Stimulated activated naive CD4-positive, alpha-beta T cell treated with Interleukin-2 at 50 U/mL for 16 hours (primary cell): ENCODE results near the gene SPATA13.
"Not testable (repeated sequence)": the region's sequence is repeated elsewhere in the genome, so short reads cannot be mapped to it uniquely, and the experiment has no call there.

Source experiments
- DNase-seq: peaks from one replicate; lab custom pipeline; 2025; lab: John Stamatoyannopoulos, UW

The SPATA13 gene

DNA sequence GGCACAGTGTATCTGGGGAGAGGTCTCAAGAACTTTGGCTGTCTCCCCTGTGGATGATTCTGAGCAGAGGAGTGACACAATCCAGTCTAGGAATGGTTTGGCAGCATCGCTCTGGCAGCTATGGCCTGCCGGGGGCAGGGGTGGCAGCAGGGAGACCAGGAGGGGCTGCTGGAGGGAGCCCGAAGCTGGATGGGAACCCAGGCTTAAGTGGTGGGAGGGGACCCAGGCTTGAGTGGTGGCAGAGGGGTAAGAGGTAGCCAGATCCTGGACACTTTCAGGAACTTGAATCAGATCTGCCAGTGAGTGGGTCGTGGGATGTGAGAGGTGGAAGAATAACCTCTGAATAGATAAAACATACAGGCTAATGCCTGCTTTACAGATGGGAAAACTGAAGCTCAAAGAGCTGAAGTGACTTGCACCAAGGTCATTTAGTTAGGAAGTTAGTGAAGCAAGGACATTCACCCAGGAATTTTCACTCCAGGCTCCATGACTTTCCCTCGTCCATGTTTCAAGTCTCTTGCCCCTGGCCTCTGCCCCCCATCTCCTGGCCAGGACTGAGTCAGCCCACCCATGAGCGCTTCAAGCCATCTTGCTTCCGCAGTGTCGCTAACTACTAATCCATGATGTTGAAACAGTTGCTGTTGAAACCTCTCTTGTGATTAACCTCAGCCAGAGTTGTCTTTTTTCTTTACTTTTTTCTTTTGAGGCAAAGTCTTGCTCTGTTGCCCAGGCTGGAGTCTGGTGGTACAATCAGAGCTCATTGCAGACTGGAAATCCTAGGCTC is 119.0 kb downstream of the SPATA13 start:
- DNase-seq = no peak

DNA sequence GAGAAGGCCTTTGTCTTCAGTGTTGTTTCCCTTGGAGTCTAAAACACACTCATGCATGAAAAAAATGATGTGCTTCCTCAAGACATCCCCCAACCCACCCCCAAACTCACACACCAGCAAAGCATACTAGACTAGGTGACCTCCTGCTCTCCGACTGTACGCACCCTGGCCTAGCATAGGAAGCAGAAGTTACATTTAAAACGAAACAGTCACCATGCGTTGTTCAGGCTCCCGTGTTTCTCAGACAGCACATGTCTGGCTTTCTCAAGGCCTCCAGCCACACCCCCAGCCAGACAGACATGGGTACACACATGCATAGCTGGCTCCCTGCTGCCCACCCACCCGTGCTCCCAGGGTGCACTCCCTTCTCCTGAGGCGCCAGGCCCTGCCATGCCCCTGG is 120.2 kb downstream of the SPATA13 start:
- DNase-seq = no peak

DNA sequence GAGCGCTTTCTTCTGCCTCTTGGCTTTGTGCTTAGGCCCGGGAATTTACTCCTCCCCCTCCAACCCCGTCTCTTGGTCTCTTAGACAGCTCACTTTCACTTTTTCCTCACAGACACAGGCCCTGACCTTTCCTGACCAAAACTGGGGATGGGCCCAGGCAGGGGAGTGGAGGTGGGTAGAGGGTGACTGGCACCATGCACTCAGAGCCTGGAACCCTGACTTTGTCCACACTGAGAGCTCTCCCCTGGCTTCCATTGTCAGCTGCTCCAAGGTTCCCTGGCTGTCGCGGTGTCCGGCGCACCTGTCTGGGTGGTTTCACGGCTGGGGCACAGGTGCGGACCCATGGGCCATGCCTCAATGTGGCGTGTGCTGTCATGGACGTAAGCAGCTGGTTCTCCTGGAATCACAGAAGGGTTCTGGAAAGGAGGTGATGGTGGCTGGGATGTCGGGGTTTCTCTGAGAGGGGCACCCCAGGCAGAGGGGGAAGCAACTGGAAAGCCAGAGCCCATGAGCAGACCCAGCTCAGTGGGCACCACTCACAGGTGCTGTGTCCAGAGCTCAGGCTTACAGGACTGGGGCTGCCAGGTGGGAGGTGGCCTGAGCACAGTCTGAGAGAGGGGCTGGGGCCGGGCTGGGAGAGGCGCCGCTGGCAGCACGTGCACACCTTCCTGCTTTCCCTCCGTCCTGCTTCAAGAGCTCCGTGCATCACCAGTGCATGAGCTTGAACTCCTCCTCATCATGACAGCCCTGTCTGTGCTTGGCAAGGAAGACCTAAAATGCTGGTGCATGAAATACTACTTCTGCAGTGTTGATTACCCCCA is 120.9 kb downstream of the SPATA13 start:
- DNase-seq = no peak

DNA sequence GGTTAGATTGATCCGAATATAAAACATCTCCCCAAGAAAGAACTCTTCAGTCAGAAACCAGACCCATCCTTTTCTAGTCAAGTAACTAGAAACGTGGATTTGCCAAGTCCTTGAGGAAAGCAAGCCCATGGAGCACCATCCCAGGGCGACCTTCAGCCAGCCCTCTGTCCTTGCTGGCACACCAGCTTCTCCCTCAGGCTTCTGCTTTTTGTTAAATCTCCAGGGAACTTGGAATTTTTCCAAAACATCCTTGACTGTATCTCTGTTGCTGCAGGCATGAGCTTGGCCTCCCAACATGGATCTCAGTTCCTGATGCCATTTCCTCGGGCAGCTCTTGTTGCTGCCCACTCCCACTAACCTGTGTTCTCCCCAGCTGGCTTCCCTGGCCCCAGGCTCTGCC is 121.7 kb downstream of the SPATA13 start:
- no peak for DNase-seq

DNA sequence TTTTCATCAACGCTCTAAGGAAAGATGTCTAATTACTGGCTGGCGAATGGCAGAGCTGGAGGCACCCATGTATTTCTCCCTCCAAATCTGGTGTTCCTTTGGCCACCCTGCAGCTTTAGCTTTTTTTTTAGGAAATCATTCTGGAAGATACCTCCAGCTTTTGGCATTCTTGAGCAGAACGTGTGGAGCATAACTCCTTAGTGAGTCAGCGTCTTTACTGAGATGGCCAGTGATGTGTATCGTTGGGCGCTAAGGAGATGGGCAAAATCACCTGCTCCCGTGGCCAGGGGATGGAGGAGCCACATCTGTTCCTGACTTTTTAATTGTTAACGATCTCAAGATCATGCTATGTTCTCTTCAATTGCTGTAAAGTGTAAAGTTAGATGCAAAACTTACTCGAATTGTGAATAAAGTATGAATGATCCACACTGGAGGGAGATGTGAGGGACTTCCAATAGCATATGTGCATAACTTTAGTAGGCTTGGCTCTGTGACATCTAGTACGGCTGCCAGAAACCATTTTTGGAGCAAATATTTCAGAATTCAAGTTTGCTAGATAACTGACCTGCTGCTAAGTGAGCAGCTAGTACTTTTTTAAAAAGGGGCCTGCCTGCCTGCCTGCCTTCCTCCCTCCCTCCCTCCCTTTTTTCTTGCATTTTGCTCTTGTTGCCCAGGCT is 124.5 kb downstream of the SPATA13 start:
- DNase-seq = no peak

DNA sequence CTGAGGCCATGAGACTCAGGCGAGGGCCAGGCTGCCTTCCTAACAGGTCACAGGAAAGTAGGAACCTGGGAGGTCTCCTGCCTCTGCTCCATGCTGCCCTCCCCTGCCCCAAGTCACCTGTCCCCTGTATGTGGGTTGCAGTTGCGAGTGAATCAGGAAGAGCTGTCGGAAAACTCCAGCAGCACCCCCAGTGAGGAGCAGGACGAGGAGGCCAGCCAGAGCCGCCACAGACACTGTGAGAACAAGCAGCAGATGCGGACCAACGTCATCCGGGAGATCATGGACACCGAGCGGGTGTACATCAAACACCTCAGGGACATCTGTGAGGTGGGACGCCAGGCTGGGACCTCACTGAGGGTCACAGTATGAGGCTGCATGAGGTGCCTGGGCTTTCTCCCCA is 126.1 kb downstream of the SPATA13 start:
- DNase-seq = no peak

DNA sequence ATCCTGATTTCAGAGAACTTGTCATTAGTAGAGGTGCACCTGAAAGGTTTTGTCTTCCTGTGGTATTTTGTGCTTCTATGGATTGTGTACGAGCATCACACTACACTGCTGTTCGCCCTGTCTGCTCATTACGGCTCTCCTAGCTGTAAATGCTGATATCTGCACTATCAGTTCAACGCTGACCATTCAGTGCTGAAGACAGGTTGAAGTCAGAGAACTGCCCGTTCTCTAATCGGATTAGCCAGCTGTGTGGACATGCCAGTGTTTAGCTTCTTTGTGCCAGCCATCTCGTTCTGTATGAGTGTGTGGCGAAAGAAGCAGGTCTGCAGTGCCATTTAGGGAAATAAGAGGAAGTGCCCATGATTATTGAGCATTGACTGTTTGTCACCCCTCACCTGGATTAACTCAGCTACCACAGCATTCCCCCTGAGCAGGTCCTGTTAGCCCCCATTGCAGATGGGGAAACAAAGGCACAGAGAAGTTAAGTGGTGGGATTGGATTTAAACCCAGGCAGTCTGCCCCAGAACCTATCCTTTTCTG is 127.3 kb downstream of the SPATA13 start:
- no peak for DNase-seq

DNA sequence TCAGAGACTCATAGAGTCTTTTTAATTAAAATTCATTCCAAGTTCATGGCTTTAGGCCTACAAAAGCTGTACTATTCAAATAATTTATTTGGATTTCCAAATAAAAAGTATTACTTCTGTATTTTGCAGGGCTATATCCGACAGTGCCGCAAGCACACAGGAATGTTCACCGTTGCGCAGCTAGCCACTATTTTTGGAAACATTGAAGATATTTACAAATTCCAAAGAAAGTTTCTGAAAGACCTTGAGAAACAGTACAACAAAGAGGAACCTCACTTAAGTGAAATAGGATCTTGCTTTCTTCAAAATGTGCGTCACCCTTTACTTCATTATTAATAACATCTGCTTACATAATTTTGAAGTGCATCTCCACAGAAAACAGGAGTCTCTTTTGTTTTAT is 128.3 kb downstream of the SPATA13 start:
- no peak for DNase-seq

DNA sequence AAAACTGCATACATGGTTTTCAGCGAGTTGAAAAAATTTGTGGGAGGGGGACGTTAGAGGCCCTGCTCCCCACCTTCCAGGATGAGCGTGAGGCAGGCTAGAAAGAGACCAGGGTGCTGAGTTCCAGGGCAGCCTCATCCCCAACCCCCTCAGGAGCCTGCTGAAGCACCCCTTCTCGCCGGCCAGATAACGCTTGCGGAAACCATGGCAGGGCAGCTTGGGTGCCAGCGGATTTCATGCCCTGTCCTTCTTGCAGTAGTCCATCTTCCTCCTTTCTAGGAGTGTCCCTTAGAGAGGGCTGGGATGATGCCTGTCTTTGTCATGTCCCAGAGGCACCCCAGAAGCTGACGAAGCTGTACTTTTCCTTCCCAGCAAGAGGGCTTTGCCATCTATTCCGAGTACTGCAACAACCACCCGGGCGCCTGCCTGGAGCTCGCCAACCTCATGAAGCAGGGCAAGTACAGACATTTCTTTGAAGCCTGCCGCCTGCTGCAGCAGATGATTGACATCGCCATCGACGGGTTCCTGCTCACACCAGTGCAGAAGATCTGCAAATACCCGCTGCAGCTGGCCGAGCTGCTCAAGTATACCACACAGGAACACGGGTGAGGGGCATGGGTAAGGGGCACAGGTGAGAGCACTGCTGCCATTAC is 129.9 kb downstream of the SPATA13 start:
- no peak for DNase-seq

DNA sequence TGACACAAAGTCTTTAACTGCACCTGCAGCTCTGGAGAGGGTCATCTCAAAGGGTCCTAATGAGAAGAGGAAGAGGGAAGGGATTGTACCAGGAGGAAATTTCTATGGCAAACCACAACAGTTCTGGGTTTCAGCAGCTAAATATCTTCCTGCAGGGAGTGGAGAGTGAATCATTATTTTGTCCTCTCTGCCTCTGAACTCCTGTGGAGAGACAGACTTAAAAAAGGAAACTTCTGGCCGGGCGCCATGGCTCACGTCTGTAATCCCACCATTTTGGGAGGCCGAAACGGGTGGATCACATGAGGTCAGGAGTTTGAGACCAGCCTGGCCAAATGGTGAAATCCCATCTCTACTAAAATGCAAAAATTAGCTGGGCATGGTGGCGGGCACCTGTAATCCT is 132.0 kb downstream of the SPATA13 start:
- DNase-seq = no peak

DNA sequence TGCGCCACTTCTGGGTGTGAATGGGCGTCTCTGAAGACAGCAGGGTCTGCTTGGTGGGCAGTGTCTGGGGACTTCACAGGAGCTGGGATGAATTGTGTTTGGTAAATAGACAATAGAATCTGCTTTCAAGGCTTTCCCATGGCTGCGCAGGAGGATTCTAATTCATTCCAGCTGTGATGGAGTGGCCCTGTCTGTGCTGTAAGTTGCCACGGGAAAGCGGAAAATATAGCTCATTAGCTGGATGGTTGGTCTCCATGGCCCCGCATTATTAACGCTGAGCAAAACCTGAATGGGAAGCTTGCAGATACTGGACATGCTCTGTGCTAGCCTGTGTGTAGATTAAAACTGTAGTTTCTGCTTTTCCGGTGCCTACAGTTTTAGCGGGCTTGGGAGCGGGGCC is 133.2 kb downstream of the SPATA13 start:
- DNase-seq = no peak

DNA sequence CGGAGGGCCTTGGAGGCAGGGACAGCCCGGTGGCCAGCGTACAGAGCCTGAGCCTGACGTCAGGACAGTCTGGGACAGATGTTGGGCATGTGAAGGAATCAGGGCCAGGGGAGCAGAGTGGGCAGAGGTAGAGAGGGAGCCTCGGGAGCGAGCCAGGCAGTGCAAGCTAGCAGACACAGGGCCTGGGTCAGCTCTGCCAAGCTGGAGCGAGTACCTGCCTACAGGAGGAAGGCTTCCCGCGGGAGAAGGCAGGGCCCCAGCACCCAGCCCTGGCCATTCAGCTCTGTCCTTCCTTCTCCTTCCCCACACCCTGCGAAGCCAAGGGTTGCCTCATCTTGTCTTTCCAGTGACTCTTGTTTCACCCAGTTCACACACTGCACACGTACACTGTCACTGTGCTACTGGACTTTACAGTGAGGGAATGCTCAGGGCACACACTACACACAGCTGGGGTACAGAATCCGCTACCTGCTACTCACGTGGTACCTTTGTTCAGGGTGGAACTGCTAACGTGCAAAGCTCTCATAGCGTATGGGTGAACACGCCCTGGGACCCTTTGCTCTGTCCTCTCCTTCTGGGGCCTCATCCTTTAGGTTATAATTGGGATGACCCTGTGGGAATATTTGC is 139.1 kb downstream of the SPATA13 start:
- no peak for DNase-seq

DNA sequence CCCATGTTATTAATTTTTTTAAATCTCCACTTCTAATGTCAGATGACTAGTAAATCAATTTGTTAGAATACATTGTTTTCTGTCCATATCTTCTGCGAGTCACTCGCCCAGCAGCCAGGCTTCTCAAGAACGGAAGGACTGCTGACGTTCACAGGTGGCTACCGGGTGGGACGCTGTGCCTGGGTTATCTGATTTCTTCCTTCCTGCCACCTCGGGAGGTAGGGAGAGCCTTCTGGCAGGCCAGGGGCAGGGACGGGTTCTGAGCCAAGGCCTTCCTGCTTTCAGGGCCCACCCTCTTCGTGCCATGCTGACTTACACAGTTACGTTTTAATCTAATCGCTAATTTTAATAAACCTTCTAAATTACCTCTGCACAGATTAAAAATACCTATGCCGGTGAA is 140.9 kb downstream of the SPATA13 start:
- no peak for DNase-seq

DNA sequence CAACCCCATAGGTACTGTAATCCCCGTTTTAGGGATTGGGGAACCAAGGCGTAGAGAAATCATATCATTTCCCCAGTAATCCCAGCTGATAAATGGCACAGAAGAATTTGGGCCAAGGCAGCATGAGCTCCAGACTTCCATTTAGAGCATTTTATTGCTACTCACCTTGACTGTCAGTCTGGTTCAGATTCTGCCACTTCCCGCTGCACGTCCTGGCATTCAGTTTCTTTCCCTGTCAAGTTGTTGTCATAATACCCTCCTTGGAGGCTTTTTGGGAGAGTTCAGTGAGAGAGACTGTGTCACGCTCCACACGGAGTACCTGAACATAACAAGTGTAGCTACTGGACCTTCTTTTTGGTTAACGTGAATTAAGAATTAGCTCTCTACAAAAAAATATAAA is 141.4 kb downstream of the SPATA13 start:
- no peak for DNase-seq

DNA sequence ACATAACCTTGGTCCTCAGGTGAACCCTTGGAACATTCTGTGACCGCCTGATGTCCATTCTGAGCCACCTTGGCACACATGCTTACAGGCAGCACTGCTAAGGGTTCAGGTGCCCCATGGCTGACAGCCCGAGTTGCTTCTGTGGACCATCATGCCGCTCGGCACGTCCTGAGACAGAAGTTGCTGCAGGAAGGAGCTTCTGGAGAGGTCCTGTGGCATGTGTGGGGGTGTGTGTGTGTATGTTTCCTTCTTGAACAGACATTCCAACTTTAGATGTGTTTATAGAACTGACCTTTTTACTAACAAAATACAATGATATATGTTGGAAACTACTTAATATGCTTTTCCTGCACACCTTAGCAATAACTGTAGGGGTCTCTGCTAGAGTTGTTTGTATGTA is 144.1 kb downstream of the SPATA13 start:
- DNase-seq = no peak

DNA sequence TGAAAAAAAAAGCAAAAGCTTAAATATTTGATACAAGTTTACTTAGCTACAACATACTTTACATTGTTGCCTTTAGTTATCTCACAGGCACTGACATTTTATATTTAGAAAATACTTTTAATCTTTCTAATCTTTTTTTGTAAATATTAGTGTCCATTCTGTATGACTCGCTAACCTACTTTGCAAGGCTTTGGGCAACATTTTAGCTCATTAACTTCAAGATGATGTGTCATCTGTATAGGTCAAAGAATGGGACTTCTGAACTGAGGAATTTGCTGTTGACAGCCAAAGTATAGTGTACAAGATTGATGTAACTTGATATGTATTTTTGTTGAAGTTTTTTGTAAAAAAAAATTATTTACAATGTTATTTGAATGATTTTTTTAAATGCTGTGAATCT is 146.1 kb downstream of the SPATA13 start:
- no peak for DNase-seq

DNA sequence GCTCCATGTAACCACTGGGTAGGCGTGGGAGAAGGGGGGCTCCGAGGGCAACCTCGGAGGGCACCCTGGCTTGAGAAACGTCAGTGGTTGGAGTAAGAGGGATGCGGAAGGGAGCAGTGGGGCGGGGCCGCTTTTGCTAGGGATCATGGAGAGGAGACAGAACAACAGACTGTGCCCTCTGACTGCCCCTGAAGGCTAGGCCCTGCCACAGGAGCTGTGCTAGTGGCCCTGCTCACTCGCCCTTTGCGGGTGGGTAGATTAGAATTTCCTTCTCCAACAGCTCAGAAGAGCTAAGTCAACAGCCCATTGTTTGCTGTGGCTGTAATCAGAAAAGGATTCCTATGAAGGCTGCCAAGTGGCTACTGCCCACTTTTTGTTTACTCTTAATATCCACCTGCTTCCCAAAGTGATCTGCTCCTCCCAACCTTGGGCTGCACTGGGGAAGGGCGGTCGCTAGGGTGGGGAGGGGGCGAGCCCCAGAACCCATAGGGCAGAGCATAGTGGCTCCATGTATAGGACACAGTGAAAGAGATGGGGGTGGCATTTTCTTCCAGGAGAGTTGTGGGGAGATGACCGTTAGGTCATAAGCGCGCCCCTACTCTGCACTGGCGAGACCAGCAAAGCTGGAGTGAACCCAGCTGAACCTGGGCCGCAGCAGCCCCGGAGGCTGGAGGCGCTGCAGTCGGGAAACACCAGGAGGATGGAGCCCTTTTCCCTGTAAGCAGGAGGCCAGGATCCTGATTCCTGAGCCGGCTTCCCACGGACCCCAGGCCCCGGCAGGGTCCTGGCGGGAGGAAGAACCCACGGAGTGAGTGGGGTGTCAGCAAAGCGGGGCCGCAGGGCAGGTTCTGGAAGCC is 146.9 kb downstream of the SPATA13 start:
- no peak for DNase-seq

DNA sequence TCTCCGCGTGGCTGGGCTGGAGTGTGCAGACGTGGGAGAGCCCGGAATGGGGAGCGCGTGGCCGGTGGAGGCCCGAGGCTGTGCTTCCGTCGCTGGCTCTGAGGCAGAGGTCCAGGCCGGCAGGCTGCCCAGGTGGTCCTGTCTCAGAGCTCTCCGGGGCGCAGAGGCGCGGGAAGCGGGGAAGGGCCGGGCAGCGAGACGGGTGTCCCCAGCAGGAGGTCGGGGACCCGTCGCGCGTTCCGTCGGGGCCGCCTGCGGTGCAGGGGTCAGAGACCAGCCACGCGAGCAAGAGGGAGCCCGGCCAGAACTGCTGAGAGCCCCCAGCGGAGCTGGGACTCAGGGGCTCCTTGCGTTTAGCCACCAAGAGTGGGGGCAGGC is 147.5 kb downstream of the SPATA13 start:
- DNase-seq = no peak

DNA sequence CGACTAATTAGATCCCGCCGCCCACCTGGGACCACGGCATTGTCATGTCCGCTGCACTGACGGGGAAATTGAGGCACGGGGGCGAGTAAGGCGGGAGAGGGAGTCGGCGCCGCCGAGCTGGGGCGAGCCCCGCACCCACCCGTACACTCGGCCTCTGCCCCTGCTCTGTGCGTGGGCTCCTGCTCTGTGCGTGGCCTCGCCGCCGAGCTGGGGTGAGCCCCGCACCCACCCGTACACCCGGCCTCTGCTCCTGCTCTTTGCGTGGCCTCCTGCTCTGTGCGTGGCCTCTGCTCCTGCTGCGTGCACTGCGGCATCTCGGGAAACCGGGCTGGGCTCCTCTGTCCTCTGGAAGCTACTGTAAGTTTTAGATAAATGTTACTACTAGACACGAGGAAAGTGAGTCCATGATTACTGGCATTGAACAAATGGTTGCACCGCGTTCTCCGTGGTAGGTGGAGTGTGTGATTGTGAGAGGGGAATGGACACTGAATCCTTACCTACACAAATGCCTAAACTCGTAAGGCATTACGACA is 148.0 kb downstream of the SPATA13 start:
- DNase-seq = no peak

DNA sequence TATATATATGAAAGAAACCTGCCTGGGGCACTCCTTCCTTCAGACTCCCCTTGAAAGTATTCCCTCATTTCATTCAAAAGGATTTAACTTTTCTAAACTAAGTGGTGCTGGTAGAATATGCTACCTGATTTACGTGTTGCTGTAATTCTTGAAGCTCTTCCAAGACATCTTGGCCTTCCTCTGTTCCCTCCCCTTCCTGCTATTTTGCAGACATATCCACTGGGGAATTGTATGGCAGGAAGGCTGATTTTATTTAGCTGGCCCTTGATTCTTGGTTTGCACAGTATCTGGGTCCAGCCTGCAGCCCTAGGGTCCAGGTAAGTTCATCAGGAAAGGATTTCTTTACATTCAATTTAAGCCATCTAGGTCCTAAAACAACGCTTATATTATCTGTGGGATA is 148.8 kb downstream of the SPATA13 start, which contains the start of gene C1QTNF9:
C1QTNF9 (plus strand) TSS at position 281 of the 400 bp plus-strand sequence. CDS start 6,424 bp downstream, outside the sequence.
- DNase-seq = not testable (repeated sequence)
